ENCODE data around the gene INF2. TPM values are rescaled to one million over a fixed set of nuclear protein-coding genes. Genes with fewer than 3 reads are reported as not detected.

The INF2 gene
- total RNA-seq, 1 donor from 2014 or later, result 130 TPM

GRCh38 chr14:104707608-104708595 lies 18.5 kb downstream of the INF2 start:
- no peak for TF ChIP-seq CTCF (IDR thresholded peaks at IDR 0.05)
- no peak overlapping the region for H3K4me3 Mint-ChIP-seq (ENCODE audit: unreplicated experiment)
- H3K4me1 Mint-ChIP-seq (ENCODE audit: unreplicated experiment), result peaks cover 8% of the 10 kb centered on the region
- no peak for DNase-seq (ENCODE audit: extremely low spot score, unreplicated experiment)
- H3K9me3 Mint-ChIP-seq (ENCODE audit: unreplicated experiment), result no peaks in the 10 kb centered on the region
- H3K27me3 Mint-ChIP-seq (ENCODE audit: unreplicated experiment), result no peaks in the 10 kb centered on the region
- peaks cover 7% of the 10 kb centered on the region for H3K36me3 Mint-ChIP-seq (ENCODE audit: unreplicated experiment)
- H3K27ac Mint-ChIP-seq (ENCODE audit: unreplicated experiment), result no peak overlapping the region

- Mint-ChIP-seq H3K36me3 (ENCODE audit: unreplicated experiment) (peaks cover 7% of the 10 kb centered on the region), H3K27ac (ENCODE audit: unreplicated experiment) (no peak overlapping the region), H3K27me3 (ENCODE audit: unreplicated experiment) (no peaks in the 10 kb centered on the region), H3K4me1 (ENCODE audit: unreplicated experiment) (peaks cover 8% of the 10 kb centered on the region), H3K9me3 (ENCODE audit: unreplicated experiment) (no peaks in the 10 kb centered on the region), H3K4me3 (ENCODE audit: unreplicated experiment) (no peak overlapping the region)
- no peak for DNase-seq (ENCODE audit: extremely low spot score, unreplicated experiment)
- TF ChIP-seq CTCF (IDR thresholded peaks at IDR 0.05), result peak; percentile 97
Measured at GRCh38 chr14:104708606-104709268, 19.3 kb downstream of the INF2 start.

- no peak for DNase-seq (ENCODE audit: extremely low spot score, unreplicated experiment)
- TF ChIP-seq CTCF (IDR thresholded peaks at IDR 0.05), result no peak
- Mint-ChIP-seq H3K27ac (ENCODE audit: unreplicated experiment) (no peak overlapping the region), H3K36me3 (ENCODE audit: unreplicated experiment) (peaks cover 6% of the 10 kb centered on the region), H3K27me3 (ENCODE audit: unreplicated experiment) (no peaks in the 10 kb centered on the region), H3K4me1 (ENCODE audit: unreplicated experiment) (peaks cover 8% of the 10 kb centered on the region), H3K9me3 (ENCODE audit: unreplicated experiment) (no peaks in the 10 kb centered on the region), H3K4me3 (ENCODE audit: unreplicated experiment) (no peak overlapping the region)
Measured at GRCh38 chr14:104709387-104710039, 20.1 kb downstream of the INF2 start.

- no peak overlapping the region for H3K4me3 Mint-ChIP-seq (ENCODE audit: unreplicated experiment)
- TF ChIP-seq CTCF (IDR thresholded peaks at IDR 0.05), result no peak
- no peaks in the 10 kb centered on the region for H3K9me3 Mint-ChIP-seq (ENCODE audit: unreplicated experiment)
- H3K36me3 Mint-ChIP-seq (ENCODE audit: unreplicated experiment), result peaks cover 6% of the 10 kb centered on the region
- no peaks in the 10 kb centered on the region for H3K27me3 Mint-ChIP-seq (ENCODE audit: unreplicated experiment)
- DNase-seq (ENCODE audit: extremely low spot score, unreplicated experiment), result no peak
- H3K4me1 Mint-ChIP-seq (ENCODE audit: unreplicated experiment), result peaks cover 8% of the 10 kb centered on the region
- no peak overlapping the region for H3K27ac Mint-ChIP-seq (ENCODE audit: unreplicated experiment)
Measured at GRCh38 chr14:104710071-104710735, 20.8 kb downstream of the INF2 start.

Data from osteocyte (in vitro differentiated cells).